GM12878 (cell line): ENCODE measurements around the gene CRTAP. TPM values are rescaled to one million over a fixed set of nuclear protein-coding genes. Genes with fewer than 3 reads are reported as not detected.

Experiments used
- BMI1 ChIP-seq: fragments of 450-650 bp; IDR thresholded peaks from 2 replicates; pipeline ENCODE4 v1.6.1; 2016; ENCODE audit warnings: mild to moderate bottlenecking, moderate library complexity, borderline replicate concordance
- BRCA1 ChIP-seq: IDR thresholded peaks from 2 replicates; pipeline ENCODE4 v1.6.1; 2011; ENCODE audit warnings: low read depth, low read length, improper control_type of control experiment
- CBX3 ChIP-seq: fragments of 200-600 bp; sonication (generic); IDR thresholded peaks from 2 replicates; pipeline ENCODE4 v1.6.1; 2016; ENCODE audit warnings: low read depth, borderline replicate concordance
- CEBPB ChIP-seq, 2 experiments: fragments of 150-350 bp in 1 of 2; IDR thresholded peaks; 2 replicates each; pipeline ENCODE4 v1.6.1; 2012 to 2014; ENCODE audit warnings: low read depth in 2 of 2, low read length in 2 of 2, borderline replicate concordance in 1 of 2, inconsistent platforms in 1 of 2
- CEBPZ ChIP-seq: fragments of 150-350 bp; IDR thresholded peaks from 2 replicates; pipeline ENCODE4 v1.6.1; 2016; ENCODE audit warnings: low read depth, low read length
- CHD1 ChIP-seq: IDR thresholded peaks from 2 replicates; pipeline ENCODE4 v1.6.1; 2012; ENCODE audit warnings: low read depth, low read length, improper control_type of control experiment
- CHD2 ChIP-seq: IDR thresholded peaks from 2 replicates; pipeline ENCODE4 v1.6.1; 2011; ENCODE audit warnings: low read depth, low read length, improper control_type of control experiment, borderline replicate concordance
- CHD4 ChIP-seq: fragments of 200-600 bp; sonication (generic); IDR thresholded peaks from 2 replicates; pipeline ENCODE4 v1.6.1; 2016; ENCODE audit warnings: mild to moderate bottlenecking
- ETV6 ChIP-seq, 2 experiments: fragments of 450-650 bp in 1 of 2; IDR thresholded peaks in 1 of 2; conservative IDR thresholded peaks in 1 of 2; 2 replicates each; pipeline ENCODE4 v1.6.1; 2014; ENCODE audit warnings: antibody characterized with exemption in 1 of 2, borderline replicate concordance in 1 of 2, low read depth in 1 of 2, mild to moderate bottlenecking in 1 of 2, moderate library complexity in 1 of 2
- EZH2 ChIP-seq: IDR thresholded peaks from 2 replicates; pipeline ENCODE4 v1.6.1; 2012; ENCODE audit warnings: low read depth, mild to moderate bottlenecking, control low read depth, inconsistent platforms, low read length, borderline replicate concordance; ENCODE audit not compliant: control insufficient read depth
- IKZF1 ChIP-seq: fragments of 450-650 bp; conservative IDR thresholded peaks from 2 replicates; pipeline ENCODE4 v1.6.1; 2017; ENCODE audit warnings: antibody characterized with exemption, mild to moderate bottlenecking
- IKZF2 ChIP-seq, 2 experiments: fragments of 450-650 bp; IDR thresholded peaks; 2 replicates each; pipeline ENCODE4 v1.6.1; 2017; ENCODE audit warnings: mild to moderate bottlenecking in 2 of 2, moderate library complexity in 2 of 2
- MEF2A ChIP-seq: IDR thresholded peaks from 2 replicates; pipeline ENCODE4 v1.6.1; 2011; ENCODE audit warnings: low read depth, mild to moderate bottlenecking, low read length, moderate library complexity; ENCODE audit not compliant: insufficient read depth
- PAX8 ChIP-seq: fragments of 450-650 bp; IDR thresholded peaks from 2 replicates; pipeline ENCODE4 v1.6.1; 2017; ENCODE audit warnings: mild to moderate bottlenecking, moderate library complexity
- POU2F2 ChIP-seq: IDR thresholded peaks from 3 replicates; pipeline ENCODE4 v1.6.1; 2011; ENCODE audit warnings: low read depth, mild to moderate bottlenecking, low read length, borderline replicate concordance
- RAD51 ChIP-seq: fragments of 450-650 bp; IDR thresholded peaks from 2 replicates; pipeline ENCODE4 v1.6.1; 2016; ENCODE audit warnings: moderate library complexity, mild to moderate bottlenecking, inconsistent platforms
- SIX5 ChIP-seq: IDR thresholded peaks from 2 replicates; pipeline ENCODE4 v1.6.1; 2011; ENCODE audit warnings: mild to moderate bottlenecking, low read depth, low read length, moderate library complexity; ENCODE audit not compliant: severe bottlenecking
- SMAD5 ChIP-seq: IDR thresholded peaks from 2 replicates; pipeline ENCODE4 v1.6.1; 2016; ENCODE audit warnings: antibody characterized with exemption, low read depth
- YY1 ChIP-seq: IDR thresholded peaks from 2 replicates; pipeline ENCODE4 v1.6.1; 2011; ENCODE audit warnings: low read depth, mild to moderate bottlenecking, low read length
- ZNF207 ChIP-seq: fragments of 450-650 bp; IDR thresholded peaks from 2 replicates; pipeline ENCODE4 v1.6.1; 2014; ENCODE audit warnings: antibody characterized with exemption, mild to moderate bottlenecking, borderline replicate concordance
- ZNF24 ChIP-seq: fragments of 450-650 bp; IDR thresholded peaks from 2 replicates; pipeline ENCODE4 v1.6.1; 2017; ENCODE audit warnings: antibody characterized with exemption, mild to moderate bottlenecking
- ZNF384 ChIP-seq: IDR thresholded peaks from 2 replicates; pipeline ENCODE4 v1.6.1; 2012; ENCODE audit warnings: low read depth, mild to moderate bottlenecking, low read length, improper control_type of control experiment, borderline replicate concordance
- ZNF622 ChIP-seq: fragments of 450-650 bp; IDR thresholded peaks from 2 replicates; pipeline ENCODE4 v1.6.1; 2017; ENCODE audit warnings: mild to moderate bottlenecking, inconsistent platforms
- polyA plus RNA-seq, 11 experiments: library from polyadenylated mRNA; depleted of rRNA in 4 of 11; unstranded in 6 of 11; stranded (reverse) in 5 of 11; fragments of >200 nt; fragmentation: Nextera tagmentation in 4 of 11; fragmentation: Illumina TruSeq in 1 of 11; extraction: Ambion mirVana in 4 of 11; extraction: Trizol in 1 of 11; gene quantifications; 1 replicate in 1 of 11; 2 replicates in 10 of 11; pipeline versions ENCODE4 v1.2.1 to v1.2.3, GENCODE V29; 2011 to 2016; ENCODE audit warnings: inconsistent platforms in 2 of 11, missing spikeins in 2 of 11, low read depth in 1 of 11
- total RNA-seq, 4 experiments: library from RNA; depleted of rRNA in 3 of 4; stranded (reverse); fragments of >200 nt in 3 of 4; fragmentation: Illumina TruSeq in 1 of 4; extraction: Trizol in 1 of 4; gene quantifications; 2 replicates each; pipeline versions ENCODE4 v1.2.1 to v1.2.3, GENCODE V29; 2013 to 2021
- TF ChIP-seq, protein P1 (sequence below): fragments of 450-650 bp; formaldehyde crosslinking; IDR thresholded peaks from 2 replicates; pipeline ENCODE4 v1.4.0; 2020; ENCODE audit warnings: mild to moderate bottlenecking, moderate library complexity

The CRTAP gene
- total and polyA plus RNA-seq, 10 of the 15 experiments (the other 5 are each of a cell fraction or from before 2014, with no cell fraction given) = 6.0 to 42.3 (median 23.3) TPM

- TF ChIP-seq CEBPB (IDR thresholded peaks at IDR 0.05; ENCODE audit: borderline replicate concordance in 1 of 2, low read depth in 2 of 2, low read length in 2 of 2) = no peak
- peak; percentile 25; the same call in 1 of the 2 replicates for TF ChIP-seq IKZF1
- TF ChIP-seq CHD2 = no peak
- no peak for TF ChIP-seq EZH2
- no peak for TF ChIP-seq CBX3
- TF ChIP-seq ZNF24 = no peak
- TF ChIP-seq CHD1 = no peak
- 0 out of 2 replicates have a peak, but pooled peaks have one; percentile 5 for TF ChIP-seq MEF2A
- no peak for TF ChIP-seq CEBPZ
- TF ChIP-seq CHD4 = no peak
- TF ChIP-seq ZNF384 = no peak
- no peak for TF ChIP-seq BMI1
- no peak for TF ChIP-seq POU2F2
- no peak for TF ChIP-seq SIX5
- no peak for TF ChIP-seq BRCA1
- TF ChIP-seq SMAD5 = no peak
- TF ChIP-seq PAX8 = no peak
- TF ChIP-seq RAD51 = no peak
- TF ChIP-seq YY1 = peak; percentile 41; the same call in 1 of the 2 replicates
- no peak for TF ChIP-seq ETV6 (conservative IDR thresholded peaks at IDR 0.05 in 1 of 2, IDR thresholded peaks at IDR 0.05 in 1 of 2; ENCODE audit: borderline replicate concordance in 1 of 2, low read depth in 1 of 2)
- TF ChIP-seq IKZF2 (IDR thresholded peaks at IDR 0.05) = no peak; a peak in 1 of 4 replicates
- TF ChIP-seq ZNF622 = no peak
- TF ChIP-seq, protein P1, sequence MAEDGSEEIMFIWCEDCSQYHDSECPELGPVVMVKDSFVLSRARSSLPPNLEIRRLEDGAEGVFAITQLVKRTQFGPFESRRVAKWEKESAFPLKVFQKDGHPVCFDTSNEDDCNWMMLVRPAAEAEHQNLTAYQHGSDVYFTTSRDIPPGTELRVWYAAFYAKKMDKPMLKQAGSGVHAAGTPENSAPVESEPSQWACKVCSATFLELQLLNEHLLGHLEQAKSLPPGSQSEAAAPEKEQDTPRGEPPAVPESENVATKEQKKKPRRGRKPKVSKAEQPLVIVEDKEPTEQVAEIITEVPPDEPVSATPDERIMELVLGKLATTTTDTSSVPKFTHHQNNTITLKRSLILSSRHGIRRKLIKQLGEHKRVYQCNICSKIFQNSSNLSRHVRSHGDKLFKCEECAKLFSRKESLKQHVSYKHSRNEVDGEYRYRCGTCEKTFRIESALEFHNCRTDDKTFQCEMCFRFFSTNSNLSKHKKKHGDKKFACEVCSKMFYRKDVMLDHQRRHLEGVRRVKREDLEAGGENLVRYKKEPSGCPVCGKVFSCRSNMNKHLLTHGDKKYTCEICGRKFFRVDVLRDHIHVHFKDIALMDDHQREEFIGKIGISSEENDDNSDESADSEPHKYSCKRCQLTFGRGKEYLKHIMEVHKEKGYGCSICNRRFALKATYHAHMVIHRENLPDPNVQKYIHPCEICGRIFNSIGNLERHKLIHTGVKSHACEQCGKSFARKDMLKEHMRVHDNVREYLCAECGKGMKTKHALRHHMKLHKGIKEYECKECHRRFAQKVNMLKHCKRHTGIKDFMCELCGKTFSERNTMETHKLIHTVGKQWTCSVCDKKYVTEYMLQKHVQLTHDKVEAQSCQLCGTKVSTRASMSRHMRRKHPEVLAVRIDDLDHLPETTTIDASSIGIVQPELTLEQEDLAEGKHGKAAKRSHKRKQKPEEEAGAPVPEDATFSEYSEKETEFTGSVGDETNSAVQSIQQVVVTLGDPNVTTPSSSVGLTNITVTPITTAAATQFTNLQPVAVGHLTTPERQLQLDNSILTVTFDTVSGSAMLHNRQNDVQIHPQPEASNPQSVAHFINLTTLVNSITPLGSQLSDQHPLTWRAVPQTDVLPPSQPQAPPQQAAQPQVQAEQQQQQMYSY (CRISPR knock-in tag) = no peak
- no peak for TF ChIP-seq ZNF207
These were observed 1.4 kb downstream of the CRTAP start (continued) for GRCh38 chr3:33115024-33115768.
